Testis (tissue), 3 donors: ENCODE data around the gene CCL13. TPM values are rescaled to one million over a fixed set of nuclear protein-coding genes. Genes with fewer than 3 reads are reported as not detected.

Experiments
- DNase-seq: peaks from one replicate; pipeline ENCODE4 v3.0.0-alpha.2; 2019
- H3K27ac ChIP-seq, 2 donors: fragments of 200-600 bp; sonication (generic); one replicate each; pipeline ENCODE4 v1.5.1; 2019
- H3K27me3 ChIP-seq: fragments of 200-600 bp; sonication (generic); one replicate; pipeline ENCODE4 v1.5.1; 2019
- H3K36me3 ChIP-seq: fragments of 200-600 bp; sonication (generic); one replicate; pipeline ENCODE4 v1.5.1; 2017; ENCODE audit warnings: low read depth; ENCODE audit errors: missing control alignments
- H3K4me1 ChIP-seq: fragments of 200-600 bp; sonication (generic); one replicate; pipeline ENCODE4 v1.5.1; 2019
- H3K4me3 ChIP-seq, 2 donors: fragments of 200-600 bp; sonication (generic); one replicate each; pipeline ENCODE4 v1.5.1; 2017 to 2019
- H3K9me3 ChIP-seq: fragments of 200-600 bp; sonication (generic); one replicate; pipeline ENCODE4 v1.5.1; 2017
- CTCF ChIP-seq, 3 experiments: fragments of 450-650 bp in 2 of 3; fragments of 200-600 bp in 1 of 3; sonication (generic) in 1 of 3; IDR thresholded peaks; one replicate each; pipeline ENCODE4 v1.5.1; 2016 to 2019; ENCODE audit warnings: antibody characterized with exemption in 3 of 3, mild to moderate bottlenecking in 2 of 3, moderate library complexity in 1 of 3
- POLR2A ChIP-seq: fragments of 450-650 bp; IDR thresholded peaks from one replicate; pipeline ENCODE4 v1.6.1; 2017; ENCODE audit warnings: antibody characterized with exemption, mild to moderate bottlenecking, moderate library complexity
- WGBS, 2 donors: methylation state at CpG; one replicate each; pipeline ENCODE4 v1.1.5; 2018; 5-methylcytosine and 5-hydroxymethylcytosine counted together
- intact Hi-C: fragments of 100-400 bp; cut with DNase I; formaldehyde crosslinking; loops from one replicate; pipeline ENCODE4 v1.15.1; 2023; ENCODE audit warnings: low total_unique reads
- polyA plus RNA-seq: library from polyadenylated mRNA; stranded (reverse); fragments of 350-450 nt; fragmentation: Illumina TruSeq; extraction: RNeasy Lipid Tissue Mini Kit (QIAGEN cat#74804); gene quantifications from one replicate; pipeline ENCODE4 v1.2.3, GENCODE V29; 2014; ENCODE audit warnings: low read depth, low replicate concordance; ENCODE audit not compliant: insufficient read depth
- total RNA-seq, 2 donors: library from RNA; depleted of rRNA; stranded (reverse); fragments of >200 nt; gene quantifications; one replicate each; pipeline ENCODE4 v1.2.3, GENCODE V29; 2016

The CCL13 gene
- total and polyA plus RNA-seq, 3 donors from 2014 or later = 5.2 TPM; not detected in 2

- TF ChIP-seq CTCF (IDR thresholded peaks at IDR 0.05) = no peak
- no peak for TF ChIP-seq POLR2A
These were observed 19.2 kb downstream of the CCL13 start for GRCh38 chr17:34375426-34375997.

GRCh38 chr17:34377078-34377823 is 21.0 kb downstream of the CCL13 start:
- DNase-seq = no peak
- TF ChIP-seq CTCF (IDR thresholded peaks at IDR 0.05) (no peak), POLR2A (no peak)
- H3K27ac ChIP-seq = no peak overlapping the region
- no peaks in the 10 kb centered on the region for H3K27me3 ChIP-seq
- intact Hi-C loops = no loop called here
- H3K9me3 ChIP-seq = no peaks in the 10 kb centered on the region
- 94% methylated on average over 3 of the region's 3 CpGs for WGBS, 2 donors
- H3K36me3 ChIP-seq = no peaks in the 10 kb centered on the region
- H3K4me3 ChIP-seq = no peak overlapping the region
- no peaks in the 10 kb centered on the region for H3K4me1 ChIP-seq

More at GRCh38 chr17:34375426-34375997, 19.2 kb downstream of the CCL13 start:
- no peak overlapping the region for H3K27ac ChIP-seq
- no peak for DNase-seq
- H3K4me1 ChIP-seq = no peaks in the 10 kb centered on the region
- H3K4me3 ChIP-seq = no peak overlapping the region
- intact Hi-C loops = no loop called here
- H3K36me3 ChIP-seq = no peaks in the 10 kb centered on the region
- no peaks in the 10 kb centered on the region for H3K27me3 ChIP-seq
- 89 to 95% methylated on average over 11 of the region's 11 CpGs for WGBS, 2 donors
- H3K9me3 ChIP-seq = no peaks in the 10 kb centered on the region

- DNase-seq = no peak
- Histone ChIP-seq H3K27me3 (no peaks in the 10 kb centered on the region), H3K36me3 (no peaks in the 10 kb centered on the region), H3K4me3 (no peak overlapping the region), H3K9me3 (no peaks in the 10 kb centered on the region), H3K27ac (no peak overlapping the region), H3K4me1 (no peaks in the 10 kb centered on the region)
- intact Hi-C loops = no loop called here
- 46 to 58% methylated on average over 6 of the region's 6 CpGs for WGBS, 2 donors
- no peak for TF ChIP-seq CTCF (IDR thresholded peaks at IDR 0.05)
- no peak for TF ChIP-seq POLR2A
These were observed 22.4 kb downstream of the CCL13 start for GRCh38 chr17:34378664-34379101.

GRCh38 chr17:34379868-34380267 is 23.6 kb downstream of the CCL13 start:
- H3K4me1 ChIP-seq = no peaks in the 10 kb centered on the region
- H3K4me3 ChIP-seq = no peak overlapping the region
- no peaks in the 10 kb centered on the region for H3K9me3 ChIP-seq
- intact Hi-C loops = no loop called here
- no peaks in the 10 kb centered on the region for H3K36me3 ChIP-seq
- TF ChIP-seq POLR2A (no peak), CTCF (IDR thresholded peaks at IDR 0.05) (no peak)
- no peak for DNase-seq
- no peaks in the 10 kb centered on the region for H3K27me3 ChIP-seq
- 85 to 87% methylated on average over 5 of the region's 5 CpGs for WGBS, 2 donors
- H3K27ac ChIP-seq = no peak overlapping the region
